ENCODE measurements around the gene KCNQ2.

KCNQ2 gene

GRCh38 chr20:63373996-63374395 is 98.5 kb downstream of the KCNQ2 start:
- CTCF ChIA-PET = no interaction called here

GRCh38 chr20:63372971-63373885 is 99.2 kb downstream of the KCNQ2 start:
- TF ChIP-seq CTCF (IDR thresholded peaks at IDR 0.05; ENCODE audit: insufficient read depth, low read length, missing control alignments) = no peak
- ChIA-PET CTCF (interaction anchor here (1.0 kb wide), 1 partner anchor 9 kb away, joined by 3 read pairs; no protein-coding TSS in a partner anchor), POLR2A (no interaction called here)
- H3K4me3 ChIP-seq (ENCODE audit: low read depth, low read length) = no peak overlapping the region
- DNase-seq (ENCODE audit: low read depth, low spot score) = no peak

More at GRCh38 chr20:63373996-63374395, 98.5 kb downstream of the KCNQ2 start:
- no peak for TF ChIP-seq CTCF (IDR thresholded peaks at IDR 0.05; ENCODE audit: insufficient read depth, low read length, missing control alignments)
- no peak for DNase-seq (ENCODE audit: low read depth, low spot score)
- POLR2A ChIA-PET = no interaction called here
- H3K4me3 ChIP-seq (ENCODE audit: low read depth, low read length) = no peak overlapping the region

DNA sequence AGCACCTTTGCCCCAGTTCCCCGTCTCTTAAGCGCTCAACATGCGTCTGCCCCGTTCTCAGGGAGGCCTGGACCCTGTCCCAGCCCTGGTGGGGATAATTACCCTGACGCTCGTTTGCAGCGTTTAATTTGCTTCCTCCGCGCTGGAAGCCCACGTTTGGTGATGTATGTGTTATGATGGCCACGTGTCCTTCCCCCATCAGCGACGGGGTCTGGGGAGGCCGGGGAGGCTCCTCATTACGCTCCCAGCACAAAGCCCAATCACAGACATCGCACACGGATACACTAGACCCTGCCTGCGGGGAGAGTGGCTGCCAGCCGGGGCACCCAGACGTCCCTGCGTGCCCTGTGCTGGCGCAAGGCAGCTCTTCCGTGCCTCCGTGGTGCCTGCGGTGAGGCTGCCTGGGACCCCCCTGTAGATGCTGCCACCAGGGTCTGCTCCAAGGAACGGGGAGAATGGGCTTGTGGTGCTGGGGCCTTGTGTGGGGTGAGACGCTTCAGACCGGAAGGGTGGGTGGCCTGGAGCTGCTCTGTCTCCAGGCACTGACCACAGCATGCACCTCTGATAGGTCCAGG is 101.1 kb downstream of the KCNQ2 start:
- ChIA-PET CTCF (interaction anchor here (2.0 kb wide), 1 partner anchor 11 kb away, joined by 16 read pairs; no protein-coding TSS in a partner anchor), POLR2A (no interaction called here)
- no peak for DNase-seq (ENCODE audit: low read depth, low spot score)
- no peak for TF ChIP-seq CTCF (IDR thresholded peaks at IDR 0.05; ENCODE audit: insufficient read depth, low read length, missing control alignments)
- no peak overlapping the region for H3K4me3 ChIP-seq (ENCODE audit: low read depth, low read length)

GRCh38 chr20:63370618-63371187 is 101.8 kb downstream of the KCNQ2 start:
- TF ChIP-seq CTCF (IDR thresholded peaks at IDR 0.05; ENCODE audit: insufficient read depth, low read length, missing control alignments) = no peak
- H3K4me3 ChIP-seq (ENCODE audit: low read depth, low read length) = no peak overlapping the region
- CTCF ChIA-PET = interaction anchor here (2.0 kb wide), 1 partner anchor 12 kb away, joined by 16 read pairs; no protein-coding TSS in a partner anchor
- POLR2A ChIA-PET = no interaction called here
- DNase-seq (ENCODE audit: low read depth, low spot score) = no peak

DNA sequence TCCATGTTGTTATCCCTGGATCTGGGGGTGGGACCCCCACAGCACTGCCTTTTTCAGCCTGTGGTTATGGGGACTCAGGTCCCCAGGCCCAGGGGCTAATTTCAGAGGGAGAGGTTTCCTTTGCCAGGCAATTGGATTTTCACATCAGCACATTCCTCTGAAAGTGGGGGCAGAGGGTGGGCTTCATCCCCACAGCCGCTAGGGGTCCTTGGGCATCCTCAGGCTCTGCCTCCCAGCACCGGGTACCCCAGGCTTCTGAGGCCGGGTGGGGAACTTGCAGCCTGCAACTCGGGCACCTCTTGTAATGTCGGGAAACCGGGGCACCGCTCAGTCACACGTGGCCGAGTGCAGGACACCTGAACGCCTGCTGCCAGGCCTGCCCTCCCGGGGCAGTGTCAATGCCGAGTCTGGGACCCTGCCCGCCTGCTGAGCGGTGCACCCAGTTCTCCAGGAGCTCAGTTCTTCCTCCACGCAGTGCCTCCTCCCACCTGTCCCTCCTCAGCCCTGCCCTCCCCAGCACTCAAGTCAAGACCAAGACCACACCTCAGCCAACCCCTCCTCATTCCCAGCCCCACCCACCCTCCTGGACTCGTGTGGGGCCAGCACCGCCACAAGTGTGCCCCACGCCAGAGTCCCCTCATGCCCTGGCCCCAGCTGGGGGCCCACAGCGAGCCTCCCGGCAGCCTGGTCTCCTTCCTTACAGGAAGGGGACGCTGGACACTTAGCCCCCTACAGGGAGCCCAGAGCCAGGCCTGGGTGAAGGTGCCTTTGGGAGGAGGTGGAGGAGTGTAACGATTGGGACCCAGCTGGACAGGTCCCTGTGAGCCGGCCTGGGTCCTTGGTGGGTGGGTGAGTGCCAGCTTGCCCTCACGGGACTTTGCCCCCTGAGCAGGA is 102.5 kb downstream of the KCNQ2 start:
- POLR2A ChIA-PET = no interaction called here

More for the DNA sequence above, 102.5 kb downstream of the KCNQ2 start:
- CTCF ChIA-PET = interaction anchor here (2.0 kb wide), 1 partner anchor 12 kb away, joined by 16 read pairs; no protein-coding TSS in a partner anchor
- no peak for DNase-seq (ENCODE audit: low read depth, low spot score)
- TF ChIP-seq CTCF (IDR thresholded peaks at IDR 0.05; ENCODE audit: insufficient read depth, low read length, missing control alignments) = no peak
- H3K4me3 ChIP-seq (ENCODE audit: low read depth, low read length) = no peak overlapping the region
